Epithelial cell of alveolus of lung (primary cell): ENCODE data around the gene AQP2. TPM values are rescaled to one million over a fixed set of nuclear protein-coding genes. Genes with fewer than 3 reads are reported as not detected.

ENCODE experiments used
- total RNA-seq: library from RNA; depleted of rRNA; stranded (reverse); fragments of >200 nt; gene quantifications from 2 replicates; pipeline ENCODE4 v1.2.1, GENCODE V29; 2015

The AQP2 gene, protein sequence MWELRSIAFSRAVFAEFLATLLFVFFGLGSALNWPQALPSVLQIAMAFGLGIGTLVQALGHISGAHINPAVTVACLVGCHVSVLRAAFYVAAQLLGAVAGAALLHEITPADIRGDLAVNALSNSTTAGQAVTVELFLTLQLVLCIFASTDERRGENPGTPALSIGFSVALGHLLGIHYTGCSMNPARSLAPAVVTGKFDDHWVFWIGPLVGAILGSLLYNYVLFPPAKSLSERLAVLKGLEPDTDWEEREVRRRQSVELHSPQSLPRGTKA
- total RNA-seq: not detected in 2 replicates

DNA sequence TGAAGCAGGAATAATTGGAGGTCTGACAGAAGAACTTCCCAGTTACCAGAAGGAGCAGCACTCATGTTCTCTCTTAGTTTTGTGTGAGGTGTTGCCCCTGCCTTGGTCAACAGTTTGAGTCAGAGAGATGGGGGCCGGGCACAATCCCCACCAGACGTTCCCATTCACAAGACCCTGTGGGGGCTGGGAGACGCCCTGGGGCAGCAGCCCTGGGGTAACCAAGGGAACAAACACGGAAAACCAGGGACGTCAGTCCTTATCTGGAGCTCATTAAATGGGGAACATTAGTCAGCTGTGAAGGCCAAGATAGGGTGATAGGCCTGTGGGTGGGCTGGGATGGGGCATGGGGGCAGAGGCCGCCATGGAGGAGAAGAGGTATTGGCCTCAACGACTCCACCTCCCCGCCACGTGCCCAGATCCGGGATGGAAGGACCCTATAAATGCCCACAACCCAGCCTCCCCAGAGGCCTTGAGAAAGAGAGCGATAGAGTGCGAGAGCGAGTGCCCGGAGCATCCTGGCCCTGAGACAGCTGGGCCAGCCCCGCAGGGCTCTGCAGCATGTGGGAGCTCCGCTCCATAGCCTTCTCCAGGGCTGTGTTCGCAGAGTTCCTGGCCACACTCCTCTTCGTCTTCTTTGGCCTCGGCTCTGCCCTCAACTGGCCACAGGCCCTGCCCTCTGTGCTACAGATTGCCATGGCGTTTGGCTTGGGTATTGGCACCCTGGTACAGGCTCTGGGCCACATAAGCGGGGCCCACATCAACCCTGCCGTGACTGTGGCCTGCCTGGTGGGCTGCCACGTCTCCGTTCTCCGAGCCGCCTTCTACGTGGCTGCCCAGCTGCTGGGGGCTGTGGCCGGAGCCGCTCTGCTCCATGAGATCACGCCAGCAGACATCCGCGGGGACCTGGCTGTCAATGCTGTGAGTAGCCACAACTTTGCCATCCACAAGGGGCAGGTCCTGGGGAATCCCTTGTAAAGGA, at the start of gene AQP2:
TSS of gene AQP2 (plus strand) at position 465 of the 979 bp plus-strand sequence. CDS start at position 559, 94 bp downstream.

DNA sequence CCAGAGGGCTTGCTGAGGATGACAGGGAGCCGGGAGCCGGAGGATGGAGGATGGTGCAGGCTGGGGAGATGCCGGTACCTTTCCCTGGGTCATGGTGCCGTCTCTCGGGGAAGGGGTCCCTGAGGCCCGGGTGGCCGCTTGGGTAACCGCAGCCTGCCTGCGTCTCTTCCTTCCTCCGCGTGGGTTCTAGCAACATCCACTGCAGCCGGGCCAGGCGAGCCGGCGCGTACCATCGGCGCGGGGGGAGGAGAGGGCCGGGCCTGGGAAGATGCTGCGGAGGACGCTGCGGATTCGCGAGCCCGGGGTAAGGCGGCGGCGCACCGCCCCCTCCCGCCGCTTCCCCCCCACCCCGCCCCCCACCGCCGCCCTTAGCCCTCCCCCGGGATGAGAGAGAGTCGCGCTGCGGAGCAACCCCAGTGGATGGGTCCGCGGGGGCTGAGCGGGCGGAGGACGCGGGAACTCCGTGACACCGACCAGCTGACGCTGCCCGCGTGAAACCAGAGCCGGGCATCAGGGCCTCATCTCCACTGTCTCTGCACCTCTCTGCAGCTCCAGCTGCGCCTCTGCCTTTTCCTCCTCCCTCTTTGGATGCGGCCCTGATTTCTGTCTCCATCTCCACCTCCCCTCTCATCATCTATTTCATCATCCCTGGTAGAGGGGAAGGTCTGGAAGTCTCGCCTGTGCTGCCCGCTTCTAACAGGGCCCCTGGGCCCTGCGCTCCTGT, 46.7 kb upstream of the AQP2 start, which contains the start of gene FAIM2:
TSS of gene FAIM2 (minus strand) at position 201 of the 724 bp plus-strand sequence. CDS start at position 93, 108 bp downstream.

DNA sequence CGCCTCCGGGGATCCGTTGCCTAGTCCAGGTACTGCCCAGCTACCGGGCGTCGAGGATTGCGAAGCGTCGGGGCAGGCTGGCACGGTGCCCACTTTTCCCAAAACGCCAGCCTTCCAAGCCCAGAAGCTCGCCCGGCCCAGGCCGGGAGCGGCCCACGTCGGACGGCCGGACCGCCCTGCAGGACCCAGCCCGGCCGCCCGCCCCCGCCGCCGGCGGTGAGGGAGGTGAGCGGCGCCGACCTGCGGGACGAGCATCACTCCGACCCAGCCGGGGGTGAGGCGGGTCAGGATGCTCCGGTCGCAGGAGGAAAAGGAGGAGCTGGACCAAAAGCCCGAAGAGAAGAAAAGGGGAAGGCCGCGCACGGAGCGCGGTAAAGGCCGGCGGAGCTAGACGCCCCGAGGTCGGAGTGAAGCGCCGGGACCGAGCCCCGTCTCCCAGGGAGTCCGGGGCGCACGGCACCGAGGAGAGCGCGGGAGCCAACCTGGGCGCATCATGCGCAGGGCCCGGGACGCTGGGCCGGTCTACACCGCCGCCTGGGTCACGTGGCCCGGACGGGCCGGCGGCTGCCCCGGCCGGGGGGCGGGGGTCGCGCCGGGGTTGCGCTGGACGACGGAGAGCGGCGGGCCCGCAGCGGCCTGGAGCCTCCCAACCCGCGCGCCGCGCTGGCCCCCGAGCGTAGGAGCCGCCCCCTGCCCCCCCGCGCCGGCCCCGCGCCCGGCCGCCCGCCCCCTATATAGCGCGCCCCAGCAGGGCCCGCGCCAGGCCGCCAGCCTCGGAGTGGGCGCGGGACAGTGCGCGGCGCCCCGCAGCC, 10.8 kb downstream of the AQP2 start, which contains the start of gene AQP5:
TSS of gene AQP5 (plus strand) at position 762 of the 812 bp plus-strand sequence. CDS start 146 bp downstream, outside the sequence.

DNA sequence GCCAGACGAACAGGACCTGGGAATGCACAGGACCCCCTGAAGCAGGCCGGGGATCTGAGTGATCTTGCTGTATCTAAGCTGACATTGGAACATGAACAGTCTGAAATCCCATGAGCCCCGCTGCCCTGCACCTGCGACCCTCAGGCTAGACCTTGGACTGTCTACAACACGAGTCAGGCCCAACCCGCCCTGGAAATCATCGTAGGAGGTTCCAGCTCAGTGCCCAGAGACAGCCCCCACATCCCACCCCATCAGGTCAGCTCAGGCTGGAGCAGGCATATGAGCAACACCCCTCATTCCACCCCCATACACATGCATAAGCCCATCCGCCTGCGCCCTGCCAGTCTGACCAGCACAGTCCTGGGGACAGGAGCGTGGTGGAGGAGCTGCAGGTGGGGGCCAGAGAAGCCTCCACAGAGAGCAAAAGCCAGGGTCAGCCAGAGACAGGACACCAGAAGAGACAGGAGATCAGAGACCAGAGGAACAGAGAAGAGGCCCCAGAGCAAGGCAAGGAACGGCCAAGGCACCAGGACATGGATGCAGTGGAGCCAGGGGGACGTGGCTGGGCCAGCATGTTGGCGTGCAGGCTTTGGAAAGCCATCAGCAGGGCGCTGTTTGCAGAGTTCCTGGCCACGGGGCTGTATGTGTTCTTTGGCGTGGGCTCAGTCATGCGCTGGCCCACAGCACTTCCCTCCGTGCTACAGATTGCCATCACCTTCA, 22.3 kb downstream of the AQP2 start, which contains the start of gene AQP6:
TSS of gene AQP6 (plus strand) at position 307 of the 720 bp plus-strand sequence. CDS start at position 534, 227 bp downstream.

Other genes starting within 250 kb of the AQP2 start
- gene FMNL3, start 243.3 kb upstream of the AQP2 start, total RNA-seq: 13.2 and 35.4 TPM in 2 replicates
- 327 and 420 TPM in 2 replicates for gene TMBIM6, start 209.2 kb upstream of the AQP2 start, total RNA-seq
- gene NCKAP5L, start 122.3 kb upstream of the AQP2 start, total RNA-seq: 19.5 and 28.3 TPM in 2 replicates
- 2.6 and 4.2 TPM in 2 replicates for gene BCDIN3D, start 107.6 kb upstream of the AQP2 start, total RNA-seq
- gene FAIM2, start 46.8 kb upstream of the AQP2 start, total RNA-seq: 3.5 and 15.8 TPM in 2 replicates
- not detected in 2 replicates for gene AQP5, start 11.1 kb downstream of the AQP2 start, total RNA-seq
- not detected in 2 replicates for gene AQP6, start 22.2 kb downstream of the AQP2 start, total RNA-seq
- gene RACGAP1, start 74.8 kb downstream of the AQP2 start, total RNA-seq: 24.2 and 43.2 TPM in 2 replicates
- 3.1 and 14.3 TPM in 2 replicates for gene ASIC1, start 106.9 kb downstream of the AQP2 start, total RNA-seq
- gene SMARCD1, start 134.6 kb downstream of the AQP2 start, total RNA-seq: 56.8 and 108 TPM in 2 replicates
- gene GPD1, start 153.3 kb downstream of the AQP2 start, total RNA-seq: 0.16 TPM in 1 of 2 replicates, not detected in the other
- gene COX14, start 161.5 kb downstream of the AQP2 start, total RNA-seq: 19.8 and 48.6 TPM in 2 replicates
- gene CERS5, start 216.6 kb downstream of the AQP2 start, total RNA-seq: 26.3 and 42.0 TPM in 2 replicates